Glomerular visceral epithelial cell (primary cell): ENCODE data around the gene CEP128.

Experiments used
- DNase-seq: peaks from one replicate; pipeline ENCODE4 v3.0.0-alpha.2; 2016; ENCODE audit errors: extremely low spot score

CEP128 gene

GRCh38 chr14:80901822-80902221 lies 39.7 kb downstream of the CEP128 start:
- no peak for DNase-seq

DNA sequence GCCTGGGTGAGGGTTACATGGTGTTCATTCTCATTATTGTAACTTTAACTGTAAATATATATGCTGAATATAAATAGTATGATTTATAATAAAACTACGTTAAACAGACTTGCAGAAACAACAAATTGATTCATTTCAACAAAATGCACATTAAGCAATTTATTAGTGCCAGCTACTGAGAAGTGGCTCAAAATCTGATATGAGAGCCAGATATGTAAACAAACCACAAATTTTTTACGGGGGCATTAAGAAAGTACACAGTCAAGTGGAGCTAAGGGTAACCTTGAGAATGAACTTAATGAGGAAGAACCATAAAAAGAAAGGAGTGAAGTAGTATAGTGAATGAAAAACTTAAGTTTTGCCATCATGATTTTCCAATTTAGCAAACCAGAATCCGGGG lies 40.3 kb downstream of the CEP128 start:
- DNase-seq: no peak

GRCh38 chr14:80872645-80873044 lies 68.9 kb downstream of the CEP128 start:
- no peak for DNase-seq

DNA sequence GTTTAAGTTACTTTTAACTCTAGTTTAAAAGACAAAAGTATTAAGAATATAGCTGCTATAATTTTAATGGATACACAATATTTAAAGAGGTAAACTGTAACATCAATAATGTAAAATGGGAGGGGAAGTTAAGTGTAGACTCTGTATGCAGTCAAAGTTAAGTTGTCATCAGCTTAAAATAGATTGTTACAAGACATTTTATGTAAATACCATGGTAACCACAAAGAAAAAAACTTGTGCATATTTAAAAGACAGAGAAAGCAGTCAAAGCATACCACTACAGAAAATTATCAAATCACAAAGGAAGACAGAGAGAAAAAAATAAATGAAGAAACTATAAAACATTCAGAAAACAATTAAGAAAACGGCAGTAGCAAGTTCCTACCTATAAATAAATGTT lies 73.3 kb downstream of the CEP128 start:
- DNase-seq: no peak

GRCh38 chr14:80867798-80868197 lies 73.7 kb downstream of the CEP128 start:
- DNase-seq: no peak

DNA sequence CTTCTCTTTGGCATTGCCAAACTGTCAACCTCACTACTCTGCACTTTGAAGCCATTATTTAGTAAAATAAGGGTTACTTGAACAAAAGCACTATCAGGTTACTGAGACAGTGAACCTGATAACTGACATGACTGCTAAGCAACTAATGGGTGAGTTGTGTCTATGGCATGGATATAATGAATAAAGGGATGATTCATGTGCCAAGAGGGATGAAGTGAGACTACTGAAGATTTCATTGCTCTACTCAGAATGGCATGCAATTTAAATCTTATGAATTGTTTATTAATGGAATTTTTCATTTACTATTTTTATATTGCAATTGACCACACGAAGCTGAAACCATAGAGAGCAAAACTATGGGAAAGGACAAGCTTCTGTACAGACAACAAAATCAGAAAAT lies 74.4 kb downstream of the CEP128 start:
- no peak for DNase-seq

- no peak for DNase-seq
These were observed 76.0 kb downstream of the CEP128 start for GRCh38 chr14:80865565-80865964.

DNA sequence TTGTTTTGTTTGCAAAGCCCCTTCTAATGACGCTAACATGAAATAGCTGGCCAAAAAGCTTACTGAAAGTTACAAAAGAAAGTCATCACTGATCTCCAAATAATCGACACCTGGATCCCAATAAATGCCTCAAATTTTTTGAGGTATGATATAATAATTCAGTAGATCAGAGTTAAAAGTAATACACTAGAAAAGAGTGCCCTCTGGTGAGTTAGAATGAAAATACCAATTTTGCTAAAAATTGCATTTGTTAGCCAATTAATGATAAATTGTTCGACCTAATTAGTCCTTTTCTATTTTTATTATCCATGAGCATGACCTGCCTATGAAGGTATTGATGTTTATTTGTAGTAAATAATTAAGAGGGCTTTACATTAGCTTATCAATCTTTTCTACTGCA lies 78.6 kb downstream of the CEP128 start:
- no peak for DNase-seq

GRCh38 chr14:80862541-80862940 lies 79.0 kb downstream of the CEP128 start:
- DNase-seq: no peak

- peak; percentile 26 for DNase-seq
These were observed 91.2 kb downstream of the CEP128 start for GRCh38 chr14:80850197-80850814.

DNA sequence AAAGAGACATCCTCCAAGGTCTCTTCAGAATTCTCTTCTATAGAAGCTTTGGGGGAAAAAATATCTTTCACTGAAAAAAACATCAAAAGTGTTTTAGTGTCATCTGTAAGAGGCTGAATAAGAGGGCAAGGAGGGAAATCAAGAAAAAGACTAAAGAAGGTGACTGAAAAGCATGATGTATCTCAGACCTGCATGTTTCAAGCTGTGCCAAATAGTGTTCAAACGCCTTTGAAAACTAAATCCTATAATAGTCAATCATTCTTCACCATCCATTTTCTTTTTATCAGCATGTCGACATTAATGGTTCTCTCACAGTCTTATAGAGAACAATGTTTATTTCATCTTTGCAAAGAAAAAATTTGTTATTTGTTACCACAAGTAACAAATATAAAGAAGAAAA lies 94.5 kb downstream of the CEP128 start:
- DNase-seq: no peak

GRCh38 chr14:80845856-80846255 lies 95.7 kb downstream of the CEP128 start:
- DNase-seq: no peak

DNA sequence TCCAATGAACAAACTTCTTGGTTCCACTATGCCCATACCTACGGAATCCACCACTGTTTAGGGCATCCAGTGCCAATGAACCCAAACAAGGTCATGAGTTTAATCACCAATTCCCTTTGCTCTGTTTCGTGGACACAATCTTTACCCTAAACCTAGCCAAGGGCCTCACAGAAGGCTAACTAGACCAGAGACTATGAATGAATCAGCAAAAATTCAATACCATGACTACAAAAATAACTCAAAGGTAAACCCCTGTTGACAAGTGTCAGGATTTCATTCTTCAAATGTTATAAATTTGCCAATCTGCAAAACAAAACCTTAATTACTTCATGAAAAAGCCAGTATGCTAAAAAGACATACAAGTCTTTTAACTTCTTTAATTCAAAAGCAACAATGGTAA lies 96.7 kb downstream of the CEP128 start:
- no peak for DNase-seq

DNA sequence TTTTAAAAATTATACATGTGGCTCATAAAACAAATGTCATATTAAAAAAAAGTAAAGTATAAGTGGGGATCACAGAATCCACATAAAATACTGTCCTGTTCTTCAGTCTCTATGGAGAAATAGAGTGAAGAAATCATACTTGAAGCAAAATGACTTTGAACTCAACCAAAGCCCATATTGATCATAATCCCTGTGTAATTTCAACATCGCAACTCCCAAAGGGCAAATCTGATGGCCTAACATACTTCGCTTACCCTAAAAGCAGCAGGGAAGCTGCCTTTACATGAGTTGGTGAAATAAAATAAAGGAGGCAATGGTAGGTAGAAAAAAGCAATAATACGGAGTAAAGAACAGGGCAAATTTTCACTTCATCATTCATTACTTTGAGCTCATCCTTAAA lies 101.8 kb downstream of the CEP128 start:
- DNase-seq: no peak

GRCh38 chr14:80809663-80810062 lies 131.9 kb downstream of the CEP128 start:
- DNase-seq: no peak

GRCh38 chr14:80805136-80805535 lies 136.4 kb downstream of the CEP128 start:
- DNase-seq: no peak

DNA sequence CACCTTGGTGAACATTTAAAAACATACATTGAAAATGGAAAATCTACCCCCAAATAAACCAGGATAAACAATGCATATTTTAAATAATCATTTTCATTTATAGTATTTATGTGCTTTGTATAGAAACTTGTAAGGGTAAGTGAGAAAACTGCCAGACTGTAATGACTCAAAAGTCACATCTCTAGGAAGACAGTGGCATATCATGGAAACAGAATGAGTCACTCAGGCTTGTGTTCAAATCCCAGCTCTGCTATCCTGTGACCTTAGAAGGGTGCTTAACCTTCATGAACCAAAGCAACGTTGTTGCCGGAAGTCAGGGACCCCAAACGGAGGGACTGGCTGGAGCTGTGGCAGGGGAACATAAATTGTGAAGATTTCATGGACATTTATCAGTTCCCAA lies 142.7 kb downstream of the CEP128 start:
- no peak for DNase-seq

GRCh38 chr14:80798211-80798610 lies 143.3 kb downstream of the CEP128 start:
- no peak for DNase-seq

DNA sequence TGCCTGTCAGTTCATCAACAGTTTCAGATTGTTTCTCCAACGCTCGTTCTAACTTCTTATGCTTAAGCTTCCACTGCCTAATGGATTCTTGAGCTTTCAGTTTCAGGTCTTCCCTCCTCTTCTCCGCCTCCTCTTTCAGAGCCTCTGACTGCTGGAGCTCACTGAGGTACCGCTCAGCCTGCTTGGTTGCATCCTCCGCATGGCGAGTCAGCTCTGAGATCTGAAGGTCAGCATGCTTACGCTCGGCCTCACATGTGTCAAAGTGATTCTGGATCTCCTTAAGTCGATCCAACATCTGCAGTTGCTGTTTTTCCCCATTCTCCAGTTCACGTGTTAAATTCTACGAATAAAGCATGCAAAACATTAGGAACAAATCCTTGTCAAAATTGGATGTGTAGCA lies 148.8 kb downstream of the CEP128 start:
- no peak for DNase-seq

- no peak for DNase-seq
These were observed 153.7 kb downstream of the CEP128 start for GRCh38 chr14:80787876-80788275.

DNA sequence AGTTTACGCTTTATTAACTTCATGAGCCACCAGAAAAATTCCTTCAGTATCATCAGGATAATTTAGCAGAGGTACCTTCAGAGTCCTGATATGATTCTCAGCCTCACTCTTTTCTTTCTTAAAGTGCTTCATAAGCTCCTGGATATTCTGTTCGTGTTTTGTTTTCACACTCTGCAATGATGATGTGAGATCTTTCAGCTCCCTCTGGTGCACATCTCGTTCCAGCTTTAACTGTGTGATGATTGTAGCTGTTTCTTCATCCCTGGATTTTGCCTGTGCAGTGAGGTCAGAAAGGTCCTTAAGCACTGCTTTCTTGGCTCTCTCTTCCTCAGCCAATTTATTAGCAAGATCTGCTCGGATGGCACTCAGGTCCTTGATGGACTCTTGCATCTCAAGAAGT lies 156.7 kb downstream of the CEP128 start:
- DNase-seq: no peak

DNA sequence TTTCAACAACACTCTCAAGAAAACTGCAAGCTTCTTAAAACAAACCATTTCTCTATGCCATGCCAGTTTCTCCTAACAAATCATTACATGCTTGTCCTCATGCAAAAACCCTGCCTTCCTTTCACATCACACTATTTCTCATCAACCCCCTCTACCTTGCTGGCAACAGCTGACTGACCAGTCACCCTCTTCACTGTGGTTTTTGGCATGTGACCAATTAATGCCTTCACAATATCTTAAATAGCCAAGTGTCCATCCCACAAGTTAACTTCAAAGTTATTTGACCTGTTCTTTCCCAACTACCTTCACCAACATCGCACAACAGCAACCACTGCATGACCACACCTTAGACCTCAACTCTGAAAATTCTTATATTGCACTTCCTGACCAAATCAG lies 159.6 kb downstream of the CEP128 start:
- peak; percentile 84 for DNase-seq

GRCh38 chr14:80780500-80780899 lies 161.0 kb downstream of the CEP128 start:
- no peak for DNase-seq

DNA sequence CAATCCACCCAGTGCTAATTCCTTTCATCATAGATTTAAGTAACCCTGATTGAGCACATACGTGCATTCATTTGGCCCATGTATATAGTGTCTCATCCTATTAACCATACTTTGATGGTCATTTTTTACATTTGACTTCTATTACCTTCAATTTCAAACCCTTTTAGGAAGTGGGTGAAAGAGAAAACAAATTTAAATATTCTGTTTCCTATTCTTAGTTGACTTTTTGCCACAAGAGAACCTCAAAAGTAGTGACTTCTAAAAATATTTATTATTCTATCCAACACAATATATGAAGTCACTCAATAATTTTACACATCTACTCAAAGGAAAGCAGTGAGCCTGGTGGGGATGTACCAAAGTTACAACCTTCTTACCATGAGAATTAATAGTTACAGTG lies 164.9 kb downstream of the CEP128 start:
- no peak for DNase-seq

- DNase-seq: no peak
These were observed 165.4 kb downstream of the CEP128 start for GRCh38 chr14:80776186-80776585.
